GM23338 (cell line): ENCODE data around the gene MARCHF3. TPM values are rescaled to one million over a fixed set of nuclear protein-coding genes. Genes with fewer than 3 reads are reported as not detected.

Source experiments
- ATAC-seq: fragments of 200-7000 bp; cut with Tn5 transposase; 3 replicates; pipeline ENCODE4 v1.9.1; 2020
- DNase-seq: peaks from one replicate; pipeline ENCODE4 v3.0.0-alpha.2; 2015; ENCODE audit warnings: low spot score
- H2AFZ ChIP-seq: fragments of 200-600 bp; sonication (generic); 2 replicates; pipeline ENCODE4 v1.8.0; 2016; ENCODE audit warnings: antibody characterized with exemption, mild to moderate bottlenecking, moderate library complexity
- H3F3A ChIP-seq: fragments of 200-600 bp; sonication (generic); replicated peaks from 2 replicates; pipeline ENCODE4 v1.8.0; 2017; ENCODE audit warnings: antibody characterized with exemption, mixed run types, low read depth
- H3K27ac ChIP-seq: fragments of 200-600 bp; sonication (generic); 2 replicates; pipeline ENCODE4 v1.6.1; 2016; ENCODE audit warnings: low read depth
- H3K27me3 ChIP-seq: fragments of 200-600 bp; sonication (generic); 2 replicates; pipeline ENCODE4 v1.8.0; 2016; ENCODE audit warnings: mild to moderate bottlenecking, mixed run types, moderate library complexity; ENCODE audit not compliant: insufficient read depth
- H3K36me3 ChIP-seq: fragments of 200-600 bp; sonication (generic); 2 replicates; pipeline ENCODE4 v1.8.0; 2016; ENCODE audit warnings: mild to moderate bottlenecking; ENCODE audit not compliant: insufficient read depth
- H3K4me1 ChIP-seq: fragments of 200-600 bp; sonication (generic); 2 replicates; pipeline ENCODE4 v1.8.0; 2016; ENCODE audit warnings: mild to moderate bottlenecking, moderate library complexity; ENCODE audit not compliant: insufficient read depth
- H3K4me2 ChIP-seq: fragments of 200-600 bp; sonication (generic); 2 replicates; pipeline ENCODE4 v1.7.1; 2017; ENCODE audit warnings: mixed run types
- H3K4me3 ChIP-seq: fragments of 200-600 bp; sonication (generic); 2 replicates; pipeline ENCODE4 v1.6.1; 2016; ENCODE audit warnings: mixed run types
- H3K79me2 ChIP-seq: fragments of 200-600 bp; sonication (generic); replicated peaks from 2 replicates; pipeline ENCODE4 v1.8.0; 2017; ENCODE audit warnings: mild to moderate bottlenecking; ENCODE audit not compliant: insufficient read depth
- H3K9me2 ChIP-seq: fragments of 200-600 bp; sonication (generic); 2 replicates; pipeline ENCODE4 v1.8.0; 2017; ENCODE audit not compliant: insufficient read depth
- H4K20me1 ChIP-seq: fragments of 200-600 bp; sonication (generic); replicated peaks from 2 replicates; pipeline ENCODE4 v1.8.0; 2017; ENCODE audit warnings: mild to moderate bottlenecking; ENCODE audit not compliant: insufficient read depth
- H3K27ac Mint-ChIP-seq: 2 replicates; pipeline ENCODE4 v1.8.0; 2020; ENCODE audit warnings: inconsistent platforms, mild to moderate bottlenecking, moderate library complexity, mixed read lengths
- H3K27me3 Mint-ChIP-seq: 3 replicates; pipeline ENCODE4 v1.8.0; 2022; ENCODE audit warnings: low read depth, mild to moderate bottlenecking, moderate library complexity, mixed read lengths, inconsistent platforms; ENCODE audit not compliant: insufficient read depth, poor library complexity
- H3K36me3 Mint-ChIP-seq: 3 replicates; pipeline ENCODE4 v1.8.0; 2021; ENCODE audit warnings: low read depth, mild to moderate bottlenecking, inconsistent platforms, moderate library complexity, mixed read lengths
- H3K4me1 Mint-ChIP-seq: 3 replicates; pipeline ENCODE4 v1.8.0; 2020; ENCODE audit warnings: mild to moderate bottlenecking, inconsistent platforms, mixed read lengths
- H3K4me3 Mint-ChIP-seq: 3 replicates; pipeline ENCODE4 v1.8.0; 2021; ENCODE audit warnings: moderate library complexity, mild to moderate bottlenecking, inconsistent platforms, mixed read lengths
- H3K9me3 Mint-ChIP-seq: 3 replicates; pipeline ENCODE4 v1.8.0; 2020; ENCODE audit warnings: moderate library complexity, mild to moderate bottlenecking, inconsistent platforms, mixed read lengths
- CREB1 ChIP-seq: fragments of 250-450 bp; sonication (Bioruptor Pico); IDR thresholded peaks from 2 replicates; pipeline ENCODE4 v1.5.0; 2020; ENCODE audit warnings: low read depth, mild to moderate bottlenecking, moderate library complexity
- CTCF ChIP-seq, 2 experiments: fragments of 200-600 bp in 1 of 2; sonication (generic) in 1 of 2; conservative IDR thresholded peaks; 2 replicates each; pipeline versions ENCODE4 v1.5.1 to v1.6.1; 2016 to 2017; ENCODE audit warnings: antibody characterized with exemption in 2 of 2, low read depth in 2 of 2, mild to moderate bottlenecking in 2 of 2, moderate library complexity in 1 of 2
- EZH2 ChIP-seq: fragments of 200-600 bp; sonication (generic); IDR thresholded peaks from one replicate; pipeline ENCODE4 v1.8.0; 2017; ENCODE audit warnings: antibody characterized with exemption, mild to moderate bottlenecking, low read depth; ENCODE audit not compliant: unreplicated experiment
- EZH2phosphoT487 ChIP-seq: fragments of 200-600 bp; sonication (generic); IDR thresholded peaks from one replicate; pipeline ENCODE4 v1.8.1; 2018; ENCODE audit warnings: antibody characterized with exemption; ENCODE audit not compliant: unreplicated experiment
- POLR2AphosphoS5 ChIP-seq: IDR thresholded peaks from 2 replicates; pipeline ENCODE4 v1.6.1; 2016; ENCODE audit warnings: antibody characterized with exemption, low read depth
- STAT1 ChIP-seq: IDR thresholded peaks from one replicate; pipeline ENCODE4 v1.6.1; 2016; ENCODE audit warnings: antibody characterized with exemption; ENCODE audit not compliant: unreplicated experiment
- ZNF114 ChIP-seq: fragments of 250-450 bp; sonication (Bioruptor Pico); IDR thresholded peaks from 2 replicates; pipeline ENCODE4 v1.5.0; 2020; ENCODE audit warnings: mild to moderate bottlenecking, moderate library complexity
- ZNF331 ChIP-seq: fragments of 250-450 bp; sonication (Bioruptor Pico); IDR thresholded peaks from 2 replicates; pipeline ENCODE4 v1.5.0; 2020; ENCODE audit warnings: low read depth, mild to moderate bottlenecking, moderate library complexity
- polyA plus RNA-seq: library from polyadenylated mRNA; unstranded; fragments of >200 nt; fragmentation: Nextera tagmentation; extraction: Ambion mirVana; gene quantifications from 2 replicates; pipeline ENCODE4 v1.2.1, GENCODE V29; 2016
- total RNA-seq: library from RNA; depleted of rRNA; stranded (reverse); fragments of >200 nt; shearing (Covaris generic); gene quantifications from 2 replicates; pipeline ENCODE4 v1.2.3, GENCODE V29; 2014
- TF ChIP-seq, protein P1 (sequence below): fragments of 250-450 bp; sonication (Bioruptor Pico); IDR thresholded peaks from 2 replicates; pipeline ENCODE4 v1.5.0; 2020; ENCODE audit warnings: mild to moderate bottlenecking, moderate library complexity

The MARCHF3 gene
- total and polyA plus RNA-seq, 2 experiments from 2014 or later = 7.0 to 12.7 TPM

DNA sequence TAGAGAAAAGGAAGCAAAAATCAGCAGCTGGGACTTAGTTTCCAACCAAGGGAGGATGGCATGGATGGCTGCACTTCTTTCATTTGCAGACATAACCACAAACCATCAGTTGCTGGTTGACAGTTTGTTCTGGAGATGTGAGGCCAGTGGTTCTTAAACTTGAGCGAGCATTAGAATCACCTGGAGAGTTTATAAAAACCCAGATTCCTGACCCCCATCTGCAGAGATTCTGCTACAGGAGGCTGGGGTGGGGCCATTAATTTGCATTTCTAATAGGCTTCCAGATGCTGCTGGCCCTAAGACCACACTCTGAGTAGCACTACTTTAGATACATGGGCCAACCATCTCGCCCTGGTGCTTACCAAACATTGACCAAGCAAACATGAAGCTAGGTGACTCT lies 60.8 kb downstream of the MARCHF3 start:
- Histone ChIP-seq H3K79me2 (no peaks in the 10 kb centered on the region), H2AFZ (no peak overlapping the region), H4K20me1 (no peaks in the 10 kb centered on the region), H3K4me1 (peaks cover 14% of the 10 kb centered on the region), H3K27ac (no peak overlapping the region), H3K9me2 (no peaks in the 10 kb centered on the region), H3F3A (no peaks in the 10 kb centered on the region), H3K27me3 (no peaks in the 10 kb centered on the region), H3K4me2 (no peak overlapping the region), H3K36me3 (no peaks in the 10 kb centered on the region), H3K4me3 (no peak overlapping the region)
- TF ChIP-seq, protein P1, sequence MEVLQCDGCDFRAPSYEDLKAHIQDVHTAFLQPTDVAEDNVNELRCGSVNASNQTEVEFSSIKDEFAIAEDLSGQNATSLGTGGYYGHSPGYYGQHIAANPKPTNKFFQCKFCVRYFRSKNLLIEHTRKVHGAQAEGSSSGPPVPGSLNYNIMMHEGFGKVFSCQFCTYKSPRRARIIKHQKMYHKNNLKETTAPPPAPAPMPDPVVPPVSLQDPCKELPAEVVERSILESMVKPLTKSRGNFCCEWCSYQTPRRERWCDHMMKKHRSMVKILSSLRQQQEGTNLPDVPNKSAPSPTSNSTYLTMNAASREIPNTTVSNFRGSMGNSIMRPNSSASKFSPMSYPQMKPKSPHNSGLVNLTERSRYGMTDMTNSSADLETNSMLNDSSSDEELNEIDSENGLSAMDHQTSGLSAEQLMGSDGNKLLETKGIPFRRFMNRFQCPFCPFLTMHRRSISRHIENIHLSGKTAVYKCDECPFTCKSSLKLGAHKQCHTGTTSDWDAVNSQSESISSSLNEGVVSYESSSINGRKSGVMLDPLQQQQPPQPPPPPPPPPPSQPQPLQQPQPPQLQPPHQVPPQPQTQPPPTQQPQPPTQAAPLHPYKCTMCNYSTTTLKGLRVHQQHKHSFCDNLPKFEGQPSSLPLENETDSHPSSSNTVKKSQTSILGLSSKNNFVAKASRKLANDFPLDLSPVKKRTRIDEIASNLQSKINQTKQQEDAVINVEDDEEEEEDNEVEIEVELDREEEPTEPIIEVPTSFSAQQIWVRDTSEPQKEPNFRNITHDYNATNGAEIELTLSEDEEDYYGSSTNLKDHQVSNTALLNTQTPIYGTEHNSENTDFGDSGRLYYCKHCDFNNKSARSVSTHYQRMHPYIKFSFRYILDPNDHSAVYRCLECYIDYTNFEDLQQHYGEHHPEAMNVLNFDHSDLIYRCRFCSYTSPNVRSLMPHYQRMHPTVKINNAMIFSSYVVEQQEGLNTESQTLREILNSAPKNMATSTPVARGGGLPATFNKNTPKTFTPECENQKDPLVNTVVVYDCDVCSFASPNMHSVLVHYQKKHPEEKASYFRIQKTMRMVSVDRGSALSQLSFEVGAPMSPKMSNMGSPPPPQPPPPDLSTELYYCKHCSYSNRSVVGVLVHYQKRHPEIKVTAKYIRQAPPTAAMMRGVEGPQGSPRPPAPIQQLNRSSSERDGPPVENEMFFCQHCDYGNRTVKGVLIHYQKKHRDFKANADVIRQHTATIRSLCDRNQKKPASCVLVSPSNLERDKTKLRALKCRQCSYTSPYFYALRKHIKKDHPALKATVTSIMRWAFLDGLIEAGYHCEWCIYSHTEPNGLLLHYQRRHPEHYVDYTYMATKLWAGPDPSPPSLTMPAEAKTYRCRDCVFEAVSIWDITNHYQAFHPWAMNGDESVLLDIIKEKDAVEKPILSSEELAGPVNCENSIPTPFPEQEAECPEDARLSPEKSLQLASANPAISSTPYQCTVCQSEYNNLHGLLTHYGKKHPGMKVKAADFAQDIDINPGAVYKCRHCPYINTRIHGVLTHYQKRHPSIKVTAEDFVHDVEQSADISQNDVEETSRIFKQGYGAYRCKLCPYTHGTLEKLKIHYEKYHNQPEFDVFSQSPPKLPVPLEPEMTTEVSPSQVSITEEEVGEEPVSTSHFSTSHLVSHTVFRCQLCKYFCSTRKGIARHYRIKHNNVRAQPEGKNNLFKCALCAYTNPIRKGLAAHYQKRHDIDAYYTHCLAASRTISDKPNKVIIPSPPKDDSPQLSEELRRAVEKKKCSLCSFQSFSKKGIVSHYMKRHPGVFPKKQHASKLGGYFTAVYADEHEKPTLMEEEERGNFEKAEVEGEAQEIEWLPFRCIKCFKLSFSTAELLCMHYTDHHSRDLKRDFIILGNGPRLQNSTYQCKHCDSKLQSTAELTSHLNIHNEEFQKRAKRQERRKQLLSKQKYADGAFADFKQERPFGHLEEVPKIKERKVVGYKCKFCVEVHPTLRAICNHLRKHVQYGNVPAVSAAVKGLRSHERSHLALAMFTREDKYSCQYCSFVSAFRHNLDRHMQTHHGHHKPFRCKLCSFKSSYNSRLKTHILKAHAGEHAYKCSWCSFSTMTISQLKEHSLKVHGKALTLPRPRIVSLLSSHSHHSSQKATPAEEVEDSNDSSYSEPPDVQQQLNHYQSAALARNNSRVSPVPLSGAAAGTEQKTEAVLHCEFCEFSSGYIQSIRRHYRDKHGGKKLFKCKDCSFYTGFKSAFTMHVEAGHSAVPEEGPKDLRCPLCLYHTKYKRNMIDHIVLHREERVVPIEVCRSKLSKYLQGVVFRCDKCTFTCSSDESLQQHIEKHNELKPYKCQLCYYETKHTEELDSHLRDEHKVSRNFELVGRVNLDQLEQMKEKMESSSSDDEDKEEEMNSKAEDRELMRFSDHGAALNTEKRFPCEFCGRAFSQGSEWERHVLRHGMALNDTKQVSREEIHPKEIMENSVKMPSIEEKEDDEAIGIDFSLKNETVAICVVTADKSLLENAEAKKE (CRISPR knock-in tag) = no peak
- no peak for TF ChIP-seq STAT1
- no peak for TF ChIP-seq CREB1 (CRISPR knock-in tag)
- no peak for TF ChIP-seq EZH2
- no peak for TF ChIP-seq ZNF331 (CRISPR knock-in tag)
- TF ChIP-seq EZH2phosphoT487 = no peak
- TF ChIP-seq POLR2AphosphoS5 = no peak
- no peak for TF ChIP-seq ZNF114 (CRISPR knock-in tag)
- TF ChIP-seq CTCF (conservative IDR thresholded peaks at IDR 0.05; ENCODE audit: low read depth in 2 of 2) = no peak
- no peak overlapping the region for H3K27ac Mint-ChIP-seq
- H3K36me3 Mint-ChIP-seq = no peaks in the 10 kb centered on the region
- peaks cover 5% of the 10 kb centered on the region for H3K27me3 Mint-ChIP-seq
- ATAC-seq (no peak), DNase-seq (no peak)
- peaks cover 36% of the 10 kb centered on the region for H3K4me1 Mint-ChIP-seq
- H3K9me3 Mint-ChIP-seq = no peaks in the 10 kb centered on the region
- H3K4me3 Mint-ChIP-seq = no peak overlapping the region
